SKM-1 (cell line): ENCODE measurements around the gene UCP3.
"Not testable (repeated sequence)": the region's sequence is repeated elsewhere in the genome, so short reads cannot be mapped to it uniquely, and the experiment has no call there.

ENCODE experiments used
- DNase-seq: peaks from one replicate; lab custom pipeline; 2025; ENCODE audit not compliant: unreplicated experiment; lab: John Stamatoyannopoulos, UW

Gene UCP3

DNA sequence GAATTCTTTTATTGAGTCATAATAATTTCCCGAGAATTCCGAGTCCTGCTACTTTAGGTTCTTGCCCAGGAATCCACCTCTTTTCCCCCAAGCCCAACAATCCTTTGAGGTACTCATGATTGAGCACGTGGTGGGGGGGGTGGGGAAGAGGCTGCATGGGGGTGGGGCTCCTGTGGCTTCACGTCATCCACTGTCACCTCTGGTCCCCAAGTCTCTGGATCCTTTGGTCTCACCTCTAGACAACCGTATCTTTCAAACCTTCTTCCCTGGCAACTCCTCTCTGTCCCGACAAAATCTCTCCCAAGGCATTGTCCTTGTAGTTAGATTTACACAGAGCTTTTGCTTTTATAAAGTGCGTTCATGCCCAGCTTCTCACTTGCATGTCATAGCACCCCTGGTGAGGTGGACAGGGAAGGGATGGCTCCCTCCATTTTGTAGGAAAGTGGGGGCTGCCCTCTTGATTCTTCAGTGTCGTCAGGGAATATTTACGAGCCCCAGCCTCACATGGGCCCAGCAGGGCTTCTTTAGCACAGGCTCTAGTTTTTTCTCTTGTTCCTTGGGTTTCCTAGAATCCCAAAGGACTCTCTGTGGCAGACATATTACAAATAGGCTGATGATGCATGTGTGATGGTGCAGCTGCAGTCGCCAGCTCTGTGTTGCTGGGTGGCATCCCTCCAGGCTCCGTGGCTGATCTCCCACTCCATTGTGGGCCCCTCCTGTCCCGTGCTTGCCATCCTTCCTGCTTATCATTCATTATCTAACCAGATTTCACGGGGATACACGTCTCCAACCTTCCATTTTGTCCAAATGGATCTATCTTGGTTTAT, 8.4 kb downstream of the UCP3 start:
- no peak for DNase-seq

DNA sequence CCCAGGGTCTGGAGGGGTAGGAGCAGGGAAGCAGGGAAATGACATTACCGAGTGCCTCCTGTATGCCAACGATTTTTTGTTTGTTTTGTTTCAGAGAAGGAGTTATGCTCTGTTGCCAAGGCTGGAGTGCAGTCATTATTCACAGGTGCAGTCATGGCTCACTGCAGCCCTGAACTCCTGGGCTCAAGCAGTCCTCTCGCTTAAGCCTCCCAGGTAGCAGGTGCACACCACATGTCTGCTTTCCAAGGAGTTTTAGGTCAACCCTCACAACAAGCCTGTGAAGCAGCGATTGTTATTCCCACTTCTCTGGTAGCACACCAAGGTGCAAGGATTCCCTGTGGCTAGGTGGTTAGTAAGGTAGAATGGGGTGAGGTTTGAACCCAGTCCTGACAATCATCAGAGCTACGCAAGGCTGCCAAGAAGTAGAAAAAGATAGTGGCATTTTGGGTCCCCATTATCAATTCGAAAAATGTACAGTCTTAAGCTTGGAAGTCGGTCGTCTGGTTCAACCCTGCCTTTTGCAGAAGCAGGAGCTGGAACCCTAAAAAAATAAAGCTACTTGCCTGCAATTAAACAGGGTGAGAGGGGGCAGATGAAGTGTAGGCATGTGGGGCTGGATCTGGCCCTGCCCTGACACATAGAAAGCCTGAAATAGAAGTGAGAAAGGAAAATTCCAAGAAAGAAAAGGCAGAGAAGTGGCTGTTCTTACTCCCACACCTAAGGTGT, 9.1 kb downstream of the UCP3 start:
- DNase-seq, result no peak

DNA sequence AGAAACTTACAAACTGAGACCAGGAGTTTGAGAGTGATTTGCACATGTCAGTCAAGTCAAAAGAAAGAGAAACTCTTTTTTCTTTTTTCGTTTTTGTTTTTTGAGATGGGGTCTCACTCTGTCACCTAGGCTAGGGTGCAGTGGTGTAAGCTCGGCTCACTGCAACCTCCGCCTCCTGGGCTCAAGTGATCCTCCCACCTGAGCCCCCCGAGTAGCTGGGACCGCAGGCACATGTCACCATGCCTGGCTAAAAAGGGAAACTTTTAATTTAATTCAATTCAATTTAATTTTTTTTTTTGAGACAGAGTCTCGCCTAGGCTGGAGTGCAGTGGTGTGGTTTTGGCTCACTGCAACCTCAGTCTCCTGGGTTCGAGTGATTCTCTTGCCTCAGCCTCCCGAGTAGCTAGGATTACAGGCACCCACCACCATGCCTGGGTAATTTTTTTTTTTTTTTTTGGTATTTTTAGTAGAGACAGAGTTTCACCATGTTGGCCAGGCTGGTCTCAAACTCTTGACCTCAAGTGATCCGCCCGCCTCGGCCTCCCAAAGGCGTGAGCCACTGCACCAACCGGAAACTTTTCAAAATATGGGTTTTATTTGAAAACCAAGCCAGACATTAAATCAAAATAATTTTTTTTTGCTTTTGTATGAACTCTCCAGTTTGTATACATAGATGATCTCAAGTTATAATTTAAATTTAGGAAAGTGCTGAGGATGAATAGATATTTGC, 9.9 kb downstream of the UCP3 start:
- DNase-seq, result no peak

DNA sequence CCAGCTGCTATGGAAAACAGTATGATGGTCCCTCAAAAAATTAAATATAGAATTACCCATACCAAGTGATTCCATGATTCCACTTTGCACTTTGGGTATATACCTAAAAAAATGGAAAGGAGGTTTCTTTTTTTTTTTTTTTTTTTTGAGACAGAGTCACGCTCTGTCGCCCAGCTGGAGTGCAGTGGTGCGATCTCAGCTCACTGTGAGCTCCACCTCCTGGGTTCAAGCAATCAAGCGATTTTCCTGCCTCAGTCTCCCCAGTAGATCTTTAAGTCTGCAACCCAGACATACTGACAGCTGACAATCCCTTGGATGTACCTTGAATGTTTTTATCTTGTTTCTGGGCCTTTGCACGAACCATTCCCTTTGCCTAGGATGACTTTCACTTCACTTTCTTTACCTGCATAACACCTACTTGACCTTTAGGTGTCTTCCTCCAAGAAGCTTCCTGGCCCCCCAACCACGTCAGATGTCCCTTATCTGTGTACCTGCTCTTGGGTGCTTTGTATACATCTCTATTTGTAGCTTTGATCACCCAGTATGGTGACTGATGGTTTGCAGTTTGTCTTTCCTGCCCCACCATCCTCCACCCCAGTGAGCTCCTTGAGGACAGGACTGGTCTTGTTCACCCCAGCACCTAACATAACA, 11.6 kb downstream of the UCP3 start:
- DNase-seq, result no peak

DNA sequence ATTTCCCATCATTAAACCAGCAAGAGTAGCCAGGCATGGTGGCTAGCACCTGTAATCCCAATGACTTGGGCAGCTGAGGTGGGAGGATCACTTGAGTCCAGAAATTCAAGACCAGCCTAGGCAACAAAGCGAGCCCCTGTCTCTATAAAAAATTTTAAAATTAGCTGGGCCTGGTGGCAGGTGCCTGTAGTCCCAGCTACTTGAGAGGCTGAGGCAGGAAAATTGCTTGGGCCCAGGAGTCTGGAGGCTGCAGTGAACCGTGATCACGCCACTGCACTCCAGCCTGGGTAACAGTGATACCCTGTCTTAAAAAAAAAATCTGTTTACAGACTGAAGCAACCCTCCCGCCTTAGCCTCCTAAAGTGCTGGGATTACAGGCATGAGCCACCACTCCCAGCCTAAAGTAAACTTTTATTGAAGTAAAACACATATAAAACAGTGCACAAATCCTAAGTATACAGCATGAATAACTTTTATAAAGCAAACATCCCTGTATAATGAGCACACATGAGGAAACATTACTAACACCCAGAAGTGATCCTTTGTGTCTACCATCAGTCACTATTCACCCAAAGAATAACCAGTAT, 12.6 kb downstream of the UCP3 start:
- no peak for DNase-seq

DNA sequence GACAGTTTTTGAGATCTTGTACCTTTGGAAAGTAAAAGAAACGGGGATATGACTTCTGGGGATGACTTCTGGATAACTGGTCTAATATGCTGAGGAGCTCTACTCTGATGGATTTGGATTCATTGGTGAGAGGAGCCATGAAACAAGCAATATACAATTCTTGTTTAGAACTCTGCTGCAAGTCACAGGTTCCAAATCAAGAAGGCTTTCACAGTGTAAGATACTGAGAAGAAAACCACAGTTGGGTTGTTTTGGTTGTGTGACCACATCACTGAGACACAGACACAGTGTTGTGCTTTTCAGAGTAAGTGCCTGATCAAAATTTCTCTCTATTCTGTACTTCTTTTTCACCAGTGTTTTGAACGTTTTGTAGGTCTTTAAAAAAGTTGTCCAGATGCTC, 13.2 kb downstream of the UCP3 start:
- no peak for DNase-seq

DNA sequence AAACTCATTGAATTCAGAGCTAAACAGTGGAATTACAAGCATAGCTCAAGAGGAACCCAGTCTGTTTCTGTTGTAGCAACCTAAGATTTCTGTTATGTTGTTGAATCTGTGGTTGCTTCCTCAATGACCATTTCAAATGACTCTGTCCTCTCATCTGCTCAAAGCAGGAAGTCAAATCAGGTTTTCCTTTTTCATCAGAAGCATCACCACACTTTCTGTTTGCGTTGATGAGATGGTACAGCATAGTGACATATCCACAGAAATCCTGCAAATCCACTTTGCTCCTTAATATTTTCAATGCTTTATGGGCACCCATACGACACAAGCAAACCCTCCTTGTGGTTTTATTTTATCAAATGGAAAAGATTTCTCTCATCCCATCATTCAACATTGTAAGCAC, 13.6 kb downstream of the UCP3 start:
- DNase-seq, result peak; percentile 61

DNA sequence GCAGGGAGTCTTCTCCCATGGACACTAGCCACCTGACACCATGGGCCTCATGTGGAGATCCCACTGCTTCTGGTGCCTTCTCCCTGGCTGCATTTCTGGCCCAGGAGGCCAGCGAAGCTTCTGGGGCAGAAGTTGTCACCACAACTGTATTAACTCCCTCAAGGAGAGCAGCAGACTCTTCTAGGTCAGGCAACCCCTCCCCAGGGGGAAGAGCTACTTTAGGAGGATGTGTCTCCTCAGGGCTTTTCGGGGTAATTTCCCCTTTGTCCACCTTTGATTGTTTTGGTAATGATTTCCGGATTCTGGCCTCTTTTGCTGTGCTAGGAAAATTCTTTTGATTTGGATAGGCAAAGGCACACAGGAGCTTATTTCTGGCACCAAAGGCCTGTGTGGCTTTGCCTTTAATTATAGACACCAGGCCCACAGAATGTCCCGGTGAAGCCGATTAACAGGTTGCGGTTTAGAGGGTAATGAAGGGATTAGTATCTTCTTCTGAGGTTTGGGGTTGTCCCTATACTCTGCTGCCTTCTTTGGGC, 17.3 kb downstream of the UCP3 start:
- no peak for DNase-seq

DNA sequence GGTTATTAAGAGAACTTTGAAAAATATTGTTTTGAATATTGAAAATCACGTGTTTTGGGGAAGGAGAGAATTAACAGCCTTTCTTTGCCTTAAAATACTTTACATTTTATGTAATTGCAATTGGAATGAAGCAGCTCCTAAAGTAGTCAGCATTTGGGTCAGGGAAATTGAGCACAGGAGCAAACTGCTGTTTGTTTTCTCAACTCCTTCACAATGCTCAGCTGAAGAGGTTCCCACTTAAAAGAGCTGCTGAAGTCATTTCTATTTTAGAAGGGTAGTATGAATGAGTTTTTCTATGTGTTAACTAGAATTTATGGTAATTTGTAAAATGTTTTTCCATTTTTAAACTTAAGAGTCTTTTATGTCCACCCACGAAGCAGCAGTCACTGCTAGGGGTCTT, 18.2 kb downstream of the UCP3 start:
- no peak for DNase-seq

DNA sequence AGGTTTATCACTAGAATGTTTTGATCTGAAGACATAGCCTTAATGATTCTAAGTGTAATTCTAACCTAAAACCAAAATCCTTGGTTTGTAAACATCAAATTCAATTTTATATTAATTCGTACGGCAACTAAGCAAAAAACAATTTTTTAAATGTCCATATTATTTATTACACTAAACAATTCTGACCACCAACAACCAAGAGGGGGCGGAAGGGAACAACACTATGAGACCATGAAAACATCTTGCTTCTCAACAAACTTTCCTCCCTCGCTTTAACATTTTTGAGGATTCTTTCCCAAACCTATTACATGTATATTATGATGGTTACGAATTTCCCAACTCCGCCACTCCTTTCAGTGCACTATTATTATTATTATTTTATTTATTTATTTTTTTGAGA, 19.7 kb downstream of the UCP3 start:
- DNase-seq, result no peak

DNA sequence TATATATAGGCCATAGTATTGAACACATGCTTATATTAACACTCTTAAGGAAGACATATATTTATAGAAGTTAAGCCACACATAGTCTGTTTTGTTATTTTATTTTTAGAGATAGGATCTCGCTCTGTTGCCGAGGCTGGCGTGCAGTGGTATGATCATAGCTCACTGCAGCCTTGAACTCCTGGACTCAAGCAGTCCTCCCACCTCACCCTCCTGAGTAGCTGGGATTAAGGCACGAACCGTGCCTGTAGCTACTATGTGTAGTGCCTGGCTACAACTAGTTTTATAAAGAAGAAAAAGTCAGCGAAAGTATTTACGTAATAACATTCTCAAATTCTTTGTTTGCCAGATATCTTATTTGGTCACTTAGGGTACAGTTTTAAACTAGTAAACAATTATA, 20.7 kb downstream of the UCP3 start:
- DNase-seq, result no peak

DNA sequence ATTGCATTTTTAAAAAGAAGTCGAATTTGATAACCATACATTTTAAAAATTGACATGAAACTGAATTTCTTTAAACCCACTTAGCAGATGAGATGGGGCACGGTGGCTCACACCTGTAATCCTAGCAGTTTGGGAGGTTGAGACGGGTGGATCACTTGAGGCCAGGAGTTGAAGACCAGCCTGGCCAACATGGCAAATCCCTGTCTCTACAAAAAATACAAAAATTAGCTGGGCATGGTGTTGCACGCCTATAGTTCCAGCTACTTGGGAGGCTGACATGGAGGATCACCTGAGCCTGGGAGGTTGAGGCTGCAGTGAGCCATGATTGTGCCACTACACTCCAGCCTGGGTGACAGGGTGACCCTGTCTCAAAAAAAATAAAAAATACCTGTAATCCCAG, 23.2 kb downstream of the UCP3 start:
- DNase-seq, result not testable (repeated sequence)

DNA sequence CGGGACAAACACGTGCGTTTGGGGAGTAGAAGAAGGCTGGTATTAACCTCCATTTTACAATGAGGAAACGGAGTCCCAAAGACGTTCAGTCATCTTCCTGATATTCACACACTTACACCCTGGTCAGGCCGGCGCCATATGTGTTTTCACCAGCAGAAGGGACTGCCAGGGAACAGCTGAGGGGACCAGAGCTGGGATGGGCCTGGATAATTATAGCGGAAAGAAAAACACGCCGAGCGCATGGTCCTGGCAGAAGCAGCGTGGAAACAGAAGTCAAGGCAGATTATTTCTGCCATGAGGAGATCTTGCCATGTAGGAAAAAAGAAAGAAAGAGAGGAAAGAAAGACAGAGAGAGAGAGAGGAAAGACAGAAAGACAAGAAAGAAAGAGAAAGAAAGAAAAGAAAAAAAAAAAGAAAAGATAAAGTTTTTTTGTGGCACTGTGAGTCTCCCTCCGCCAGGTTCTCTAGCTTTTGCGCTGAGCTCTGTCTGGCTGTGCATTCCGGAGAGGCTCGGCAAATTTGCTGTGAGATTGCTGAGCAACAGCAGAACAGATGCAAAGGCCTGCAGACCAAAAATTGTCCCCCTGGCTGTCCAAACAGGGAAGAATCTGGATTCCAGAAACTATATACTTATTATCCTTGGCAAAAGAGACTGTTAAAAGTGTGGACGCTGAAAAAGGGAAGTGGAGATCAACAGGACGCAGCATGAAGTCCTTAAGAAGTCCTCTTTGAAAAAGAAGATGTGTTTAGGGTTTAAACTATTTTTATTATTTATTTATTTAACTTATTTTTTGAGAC, 24.9 kb downstream of the UCP3 start:
- peak; percentile 22 for DNase-seq

DNA sequence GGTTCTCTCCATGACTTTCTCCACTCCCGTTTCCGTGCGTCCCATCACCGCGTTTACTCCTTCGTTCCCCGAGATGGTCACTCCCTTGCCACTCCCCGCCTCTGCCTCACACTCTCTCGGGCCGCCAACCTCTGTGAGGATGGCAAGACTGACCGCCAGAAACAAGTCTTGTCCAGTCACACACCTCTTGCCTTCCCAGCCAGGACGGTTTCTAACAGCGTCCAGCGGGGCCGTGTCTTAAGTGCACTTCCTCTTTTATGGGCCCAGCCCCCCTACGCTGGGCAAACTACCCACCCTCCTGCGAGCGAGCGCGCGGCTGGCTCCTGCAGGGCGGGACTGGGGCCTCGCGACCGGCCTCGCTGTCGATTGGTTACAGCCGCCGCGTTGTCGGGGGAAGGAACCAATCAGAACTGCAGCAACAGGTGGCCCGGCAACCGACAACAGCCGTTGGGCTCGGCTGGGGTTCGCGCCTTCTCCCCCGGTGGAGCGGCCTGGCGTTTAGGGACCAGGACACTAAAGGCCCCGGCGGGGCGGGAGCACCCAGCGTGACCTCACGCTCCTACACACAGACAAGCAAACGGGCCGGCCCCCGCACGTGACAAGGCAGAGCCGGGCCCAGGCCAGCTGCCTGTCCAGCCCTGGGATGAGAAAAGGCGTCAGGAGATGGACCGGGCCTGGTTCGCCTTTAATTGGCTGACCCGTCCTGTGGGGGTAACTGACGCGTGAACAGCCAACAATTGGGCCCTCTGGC, 25.7 kb downstream of the UCP3 start:
- DNase-seq, result peak; percentile 94

DNA sequence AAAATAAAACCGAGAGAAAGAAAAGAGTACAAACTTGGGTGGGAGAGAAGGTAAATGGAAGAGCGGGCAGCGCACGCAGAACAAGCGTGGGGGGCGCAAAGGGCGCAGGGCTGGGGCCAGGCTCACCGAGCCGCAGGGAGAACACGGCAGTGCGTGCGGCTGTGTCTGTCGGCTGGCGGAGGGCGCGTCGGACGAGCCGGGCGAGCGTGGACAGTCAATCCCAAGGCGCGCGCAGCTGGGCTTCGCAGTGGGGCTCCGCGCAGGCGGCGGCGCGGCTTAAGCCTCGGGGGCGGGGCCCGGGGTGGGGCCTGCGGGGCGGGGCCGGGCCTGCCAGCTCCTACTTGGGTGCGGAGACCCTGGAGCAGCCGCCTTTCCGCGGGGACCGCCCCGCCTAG, 26.3 kb downstream of the UCP3 start, which contains the start of gene UCP2:
Gene UCP2 (minus strand): TSS at position 249 of the 395 bp plus-strand sequence. CDS start 4,465 bp downstream, outside the sequence.
- peak; percentile 73 for DNase-seq

DNA sequence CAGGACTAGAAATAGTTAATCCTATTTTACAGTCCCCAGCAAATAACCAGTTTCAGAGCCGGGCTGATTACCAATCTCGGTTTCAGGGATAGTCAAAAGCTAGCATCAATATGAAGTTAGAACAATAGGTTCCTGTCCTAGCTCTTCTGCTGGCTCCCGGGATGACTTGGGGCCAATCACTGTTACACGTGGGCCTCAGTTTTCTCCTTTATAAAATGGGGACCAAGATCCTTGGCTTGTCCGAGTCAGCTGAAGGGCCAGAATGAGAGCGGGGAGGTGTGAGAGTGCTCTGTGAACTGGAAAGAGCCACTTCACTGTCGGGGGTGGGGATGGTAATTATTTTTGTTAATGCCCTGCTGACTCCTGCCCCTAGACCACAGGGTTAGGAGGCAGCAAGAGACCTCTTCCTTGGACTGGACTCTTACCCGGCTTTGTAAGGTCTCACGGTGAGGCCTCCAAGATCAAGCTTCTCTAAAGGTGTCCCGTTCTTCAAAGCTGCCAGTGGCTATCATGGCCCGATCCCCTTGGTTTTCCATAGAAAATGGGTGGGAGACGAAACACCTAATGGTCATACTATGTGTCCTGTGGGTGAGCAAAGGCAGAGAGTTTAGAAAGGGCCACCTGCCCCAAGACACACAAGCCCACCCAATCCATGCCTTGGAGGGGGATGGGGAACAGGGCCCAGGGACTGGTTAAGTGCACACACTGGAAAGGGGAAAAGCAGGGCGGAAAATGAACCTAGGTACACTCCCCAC, 27.7 kb downstream of the UCP3 start:
- no peak for DNase-seq

DNA sequence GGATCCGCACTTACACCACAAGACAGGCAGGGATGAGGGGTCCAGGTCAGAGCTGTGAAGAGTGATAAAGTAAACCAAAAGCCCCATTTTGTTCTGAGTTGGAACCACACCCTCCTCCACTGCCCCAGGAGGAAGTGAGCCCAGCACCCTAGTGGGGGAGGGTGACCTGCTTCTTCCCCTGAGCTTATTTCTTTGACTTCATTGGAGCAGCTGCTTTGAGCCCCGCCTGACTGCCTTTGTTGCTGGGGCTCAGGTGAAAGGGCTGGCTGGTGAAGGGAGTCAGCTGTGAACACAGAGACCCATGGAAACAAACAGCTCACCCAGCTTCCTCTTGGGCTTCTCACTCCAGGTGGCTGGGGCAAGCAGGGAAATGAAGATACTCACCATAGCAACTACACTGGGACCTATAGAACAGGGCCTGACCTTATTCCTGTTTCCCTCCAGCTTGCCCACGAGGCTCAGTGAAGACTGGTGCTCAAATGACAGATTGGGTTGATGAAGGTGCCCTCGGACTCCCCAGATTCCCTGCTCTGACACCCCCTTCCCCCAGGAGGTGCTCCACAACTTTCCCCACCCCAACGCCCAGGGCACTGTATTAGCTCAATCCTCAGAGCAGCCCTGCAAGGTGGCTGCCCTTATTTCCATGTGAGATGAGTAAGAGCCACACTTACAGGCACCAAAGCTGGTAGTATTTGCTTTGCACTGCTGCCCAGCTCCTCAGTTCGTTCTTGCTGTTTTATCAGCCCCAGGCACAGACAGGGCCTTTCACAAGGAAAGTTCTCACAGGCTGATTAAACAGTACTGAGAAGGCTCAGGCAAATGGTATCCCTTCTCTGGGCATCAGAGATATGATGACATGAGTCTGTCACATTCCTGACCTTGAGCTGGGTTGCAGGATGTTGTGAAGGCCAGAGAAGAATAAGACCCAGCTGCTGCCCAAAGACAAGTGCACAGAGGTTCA, 28.6 kb downstream of the UCP3 start:
- peak; percentile 76 for DNase-seq
